Bronchial epithelial cell (primary cell): ENCODE results near the gene MBD4. TPM values are rescaled to one million over a fixed set of nuclear protein-coding genes. Genes with fewer than 3 reads are reported as not detected.
A peak's percentile ranks its signal among the peaks of the same experiment; 100 is the strongest.
"Not testable (repeated sequence)": the region's sequence is repeated elsewhere in the genome, so short reads cannot be mapped to it uniquely, and the experiment has no call there.

Experiments
- DNase-seq: peaks from one replicate; pipeline ENCODE4 v3.0.0-alpha.2; 2010; ENCODE audit warnings: low read depth
- FAIRE-seq: peaks from 2 replicates; lab custom pipeline; 2011; peaks lifted over from hg19 to GRCh38; lab: Jason Lieb, UNC
- H3K27me3 ChIP-seq: 2 replicates; pipeline ENCODE4 v1.5.1; 2011; ENCODE audit warnings: low read length; ENCODE audit not compliant: control insufficient read depth, insufficient read depth
- H3K36me3 ChIP-seq: 2 replicates; pipeline ENCODE4 v1.5.1; 2011; ENCODE audit warnings: low read length; ENCODE audit not compliant: control insufficient read depth, insufficient read depth
- H3K4me3 ChIP-seq: 2 replicates; pipeline ENCODE4 v1.5.1; 2011; ENCODE audit warnings: mild to moderate bottlenecking, low read depth, low read length, control low read depth
- total RNA-seq: library from RNA; depleted of rRNA; stranded (reverse); fragments of >200 nt; gene quantifications from 2 replicates; pipeline ENCODE4 v1.2.1, GENCODE V29; 2014
- TF ChIP-seq, protein P1 (sequence below): IDR thresholded peaks from 2 replicates; pipeline ENCODE4 v1.5.1; 2011; ENCODE audit warnings: mild to moderate bottlenecking, moderate library complexity, low read length, control low read depth, inconsistent platforms; ENCODE audit not compliant: insufficient read depth, severe bottlenecking

Gene MBD4
- total RNA-seq, result 11.3 and 24.5 TPM in 2 replicates

DNA sequence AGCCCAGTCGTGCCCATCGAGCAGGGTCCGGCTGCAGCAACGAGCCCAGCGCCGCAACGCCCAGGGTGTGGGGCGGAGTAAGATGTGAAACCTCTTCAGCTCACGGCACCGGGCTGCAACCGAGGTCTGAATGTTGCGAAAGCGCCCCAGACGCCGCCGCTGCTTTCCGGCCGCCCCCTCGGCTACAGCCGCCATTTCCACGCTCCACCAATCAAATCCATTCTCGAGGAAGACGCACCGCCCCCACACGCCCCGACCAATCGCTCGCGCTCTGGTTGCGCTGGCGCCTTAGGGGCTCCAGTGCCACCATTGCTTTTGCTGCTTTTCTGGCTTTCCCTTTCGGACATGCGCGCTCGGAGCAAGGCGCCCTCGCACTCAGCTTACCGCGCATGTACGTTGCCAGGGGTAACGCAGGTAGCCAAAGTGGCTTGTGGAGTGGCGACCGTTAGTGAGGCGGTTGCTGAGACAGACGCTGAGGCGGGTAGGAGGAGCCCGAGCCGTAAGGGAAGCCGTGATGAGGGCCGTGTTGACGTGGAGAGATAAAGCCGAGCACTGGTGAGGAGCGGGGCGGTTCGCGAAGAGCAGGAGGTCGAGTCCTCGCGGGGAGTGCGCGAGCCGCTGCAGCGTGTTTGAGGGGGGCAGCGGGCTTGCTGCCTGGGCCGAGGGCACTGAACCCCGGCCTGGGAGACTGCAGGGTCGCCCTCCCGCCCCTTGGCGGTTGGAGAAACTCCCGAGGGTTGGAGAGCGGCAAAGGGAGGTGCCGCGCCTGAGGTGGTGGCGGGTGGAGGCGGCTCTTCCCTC lies at the start of gene MBD4, which contains the start of gene IFT122:
MBD4 (minus strand) TSS at position 132 of the 801 bp plus-strand sequence; CDS start at position 17, 115 bp downstream.
IFT122 (plus strand) TSS at position 408 of the 801 bp plus-strand sequence; CDS start at position 515, 107 bp downstream.
- FAIRE-seq, result peak; percentile 86

DNA sequence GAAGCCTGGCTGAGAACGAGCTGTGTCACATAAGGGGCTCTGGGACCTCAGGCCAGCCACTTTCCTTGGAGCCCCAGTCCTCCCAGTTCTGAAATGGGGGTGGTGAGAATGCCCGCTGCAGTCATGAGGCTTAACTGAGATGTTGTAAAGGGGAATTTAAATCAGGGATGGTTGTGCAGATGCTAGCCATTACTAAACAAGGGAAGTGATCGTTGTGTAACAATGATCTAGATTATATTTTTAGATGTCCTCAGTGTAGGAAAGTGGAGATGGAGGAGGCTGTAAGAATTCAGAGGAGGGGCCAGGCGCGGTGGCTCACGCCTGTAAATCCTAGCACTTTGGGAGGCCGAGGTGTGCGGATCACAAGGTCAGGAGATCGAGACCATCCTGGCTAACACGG lies 49.5 kb upstream of the MBD4 start:
- DNase-seq, H3K36me3 ChIP-seq, FAIRE-seq, H3K27me3 ChIP-seq, H3K4me3 ChIP-seq: not testable (repeated sequence)

More for the DNA sequence above, at the start of gene MBD4, which contains the start of gene IFT122:
- TF ChIP-seq, protein P1, sequence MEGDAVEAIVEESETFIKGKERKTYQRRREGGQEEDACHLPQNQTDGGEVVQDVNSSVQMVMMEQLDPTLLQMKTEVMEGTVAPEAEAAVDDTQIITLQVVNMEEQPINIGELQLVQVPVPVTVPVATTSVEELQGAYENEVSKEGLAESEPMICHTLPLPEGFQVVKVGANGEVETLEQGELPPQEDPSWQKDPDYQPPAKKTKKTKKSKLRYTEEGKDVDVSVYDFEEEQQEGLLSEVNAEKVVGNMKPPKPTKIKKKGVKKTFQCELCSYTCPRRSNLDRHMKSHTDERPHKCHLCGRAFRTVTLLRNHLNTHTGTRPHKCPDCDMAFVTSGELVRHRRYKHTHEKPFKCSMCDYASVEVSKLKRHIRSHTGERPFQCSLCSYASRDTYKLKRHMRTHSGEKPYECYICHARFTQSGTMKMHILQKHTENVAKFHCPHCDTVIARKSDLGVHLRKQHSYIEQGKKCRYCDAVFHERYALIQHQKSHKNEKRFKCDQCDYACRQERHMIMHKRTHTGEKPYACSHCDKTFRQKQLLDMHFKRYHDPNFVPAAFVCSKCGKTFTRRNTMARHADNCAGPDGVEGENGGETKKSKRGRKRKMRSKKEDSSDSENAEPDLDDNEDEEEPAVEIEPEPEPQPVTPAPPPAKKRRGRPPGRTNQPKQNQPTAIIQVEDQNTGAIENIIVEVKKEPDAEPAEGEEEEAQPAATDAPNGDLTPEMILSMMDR, result no peak
- Histone ChIP-seq H3K36me3 (peaks cover 2% of the 10 kb centered on the region), H3K4me3 (peak within 1 kb of the TSS; percentile 97), H3K27me3 (no peaks in the 10 kb centered on the region)
- DNase-seq, result peak; percentile 99

DNA sequence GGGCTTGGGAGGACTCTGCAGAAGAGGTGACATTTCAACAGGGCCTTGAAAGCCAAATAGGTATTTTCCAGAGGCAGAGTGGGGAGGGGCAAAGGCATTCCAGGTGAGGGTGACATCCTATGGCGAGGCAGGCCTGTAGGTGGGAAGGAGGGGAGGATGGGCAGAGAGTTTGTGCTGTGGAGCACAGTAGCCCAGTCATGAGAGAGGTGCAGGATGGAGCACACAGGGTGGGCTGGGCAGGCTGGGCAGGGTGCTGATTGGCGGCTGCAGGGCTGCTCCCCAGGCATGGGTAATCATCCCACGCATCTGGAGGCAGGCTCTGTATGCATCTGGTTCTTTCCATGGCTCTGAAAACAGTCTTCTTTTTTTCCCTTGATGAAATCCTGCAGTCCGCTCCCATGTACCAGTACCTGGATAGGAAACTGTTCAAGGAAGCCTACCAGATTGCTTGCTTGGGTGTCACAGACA lies 48.2 kb upstream of the MBD4 start:
- not testable (repeated sequence) for H3K27me3 ChIP-seq, DNase-seq, H3K4me3 ChIP-seq, FAIRE-seq, H3K36me3 ChIP-seq

DNA sequence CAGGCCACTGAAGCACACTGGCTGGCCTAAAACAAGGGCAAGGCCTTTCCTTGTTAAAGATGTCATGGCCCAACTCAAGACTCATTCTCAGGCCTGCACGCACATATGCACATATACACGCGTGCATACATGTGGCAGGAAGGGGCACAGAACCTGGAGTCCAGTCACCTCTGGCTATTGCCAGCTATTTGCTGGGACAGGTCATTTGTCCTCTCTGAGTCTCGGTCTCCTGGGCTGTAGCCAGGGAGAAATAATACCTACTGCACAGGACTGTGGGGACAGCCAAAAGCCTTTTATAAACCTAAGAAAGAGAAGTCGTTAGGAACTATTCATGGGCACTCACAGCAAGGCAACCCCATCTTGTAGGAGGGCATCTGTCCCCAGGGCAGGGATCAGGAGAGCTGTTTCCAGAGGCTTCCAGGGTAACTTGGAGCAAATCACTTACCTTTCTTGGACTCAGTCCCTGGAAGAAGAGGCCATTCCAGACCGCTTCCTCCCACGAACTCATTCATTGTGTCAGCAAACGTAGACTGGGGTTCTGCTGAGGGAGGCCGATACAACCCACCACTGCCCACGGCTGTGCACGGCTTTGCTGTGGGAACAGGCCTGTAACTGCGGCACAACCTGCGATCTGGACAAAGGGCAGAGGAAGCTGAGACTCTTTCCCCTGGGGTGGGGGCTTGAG lies 47.6 kb upstream of the MBD4 start:
- FAIRE-seq, result no peak
- no peak overlapping the region for H3K4me3 ChIP-seq
- DNase-seq, result no peak
- no peaks in the 10 kb centered on the region for H3K27me3 ChIP-seq
- TF ChIP-seq, protein P1, result no peak
- no peaks in the 10 kb centered on the region for H3K36me3 ChIP-seq

DNA sequence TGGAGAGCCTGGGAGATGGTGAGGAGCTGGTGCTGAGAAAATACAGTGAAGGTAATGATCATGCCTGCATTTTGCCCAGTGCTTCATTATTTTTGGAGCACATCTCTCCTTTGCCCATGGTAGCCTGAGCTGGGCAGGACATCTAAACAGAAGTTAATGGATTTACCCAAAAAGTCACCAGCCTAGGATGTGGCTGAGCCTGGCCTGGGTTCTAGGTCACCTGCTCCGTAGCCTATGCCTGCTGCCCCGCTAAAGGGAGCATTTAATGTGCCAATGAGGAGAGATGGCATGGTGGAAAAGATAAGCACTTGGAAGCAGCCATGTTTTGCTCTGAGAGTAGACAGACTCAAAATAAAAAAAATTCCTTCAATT lies 46.9 kb upstream of the MBD4 start:
- TF ChIP-seq, protein P1, result no peak
- no peak for FAIRE-seq
- no peak overlapping the region for H3K4me3 ChIP-seq

DNA sequence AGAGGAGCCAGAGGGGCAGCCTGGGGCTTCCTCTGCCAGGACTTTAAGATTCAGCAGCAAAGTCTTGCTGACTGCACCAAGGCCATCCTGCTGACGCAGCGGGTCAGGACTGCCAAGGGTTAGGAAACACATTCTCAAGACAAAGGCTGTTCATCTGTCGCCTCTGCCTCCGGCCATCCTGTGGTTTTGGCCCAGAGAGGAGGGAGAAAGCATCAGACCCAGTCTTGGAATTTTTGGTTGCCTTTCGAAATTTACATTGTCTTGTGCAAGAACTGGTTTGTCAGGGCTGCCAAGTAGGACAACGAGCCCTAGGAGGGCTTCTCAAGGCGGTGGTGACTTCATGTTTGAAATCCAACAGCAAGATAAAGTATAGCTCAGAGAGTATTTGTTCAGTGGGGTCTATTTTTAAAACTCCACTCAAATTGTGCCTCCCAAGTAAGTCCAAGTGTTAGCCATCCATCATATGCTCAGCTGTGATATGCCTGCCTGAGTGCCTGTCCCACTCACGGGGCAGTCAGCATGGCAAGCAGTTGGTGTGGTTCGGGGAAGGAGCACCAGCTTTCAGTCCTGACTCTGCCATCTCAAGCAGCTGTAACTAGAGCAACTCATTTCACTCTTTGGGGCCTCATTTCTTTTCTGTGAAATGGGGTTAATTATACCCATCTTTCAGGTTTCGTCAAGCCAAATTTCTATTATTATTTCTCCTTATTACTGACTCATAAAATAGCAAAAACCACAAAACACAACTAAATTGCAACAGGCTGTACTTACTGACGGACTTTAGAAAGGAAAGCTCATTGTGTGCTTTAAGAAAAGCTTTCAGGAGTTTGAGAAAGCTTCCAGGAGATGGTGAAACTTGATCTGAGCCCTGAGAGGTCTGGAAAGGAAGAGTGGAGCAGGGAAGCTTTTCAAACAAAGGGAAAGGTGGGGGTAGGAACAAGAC lies 46.2 kb upstream of the MBD4 start:
- TF ChIP-seq, protein P1, result no peak
- Histone ChIP-seq H3K27me3 (no peaks in the 10 kb centered on the region), H3K36me3 (no peaks in the 10 kb centered on the region), H3K4me3 (no peak overlapping the region)
- DNase-seq (peak; percentile 92), FAIRE-seq (peak; percentile 82)

More for the DNA sequence above, 46.9 kb upstream of the MBD4 start:
- DNase-seq, result no peak
- Histone ChIP-seq H3K36me3 (no peaks in the 10 kb centered on the region), H3K27me3 (no peaks in the 10 kb centered on the region)

DNA sequence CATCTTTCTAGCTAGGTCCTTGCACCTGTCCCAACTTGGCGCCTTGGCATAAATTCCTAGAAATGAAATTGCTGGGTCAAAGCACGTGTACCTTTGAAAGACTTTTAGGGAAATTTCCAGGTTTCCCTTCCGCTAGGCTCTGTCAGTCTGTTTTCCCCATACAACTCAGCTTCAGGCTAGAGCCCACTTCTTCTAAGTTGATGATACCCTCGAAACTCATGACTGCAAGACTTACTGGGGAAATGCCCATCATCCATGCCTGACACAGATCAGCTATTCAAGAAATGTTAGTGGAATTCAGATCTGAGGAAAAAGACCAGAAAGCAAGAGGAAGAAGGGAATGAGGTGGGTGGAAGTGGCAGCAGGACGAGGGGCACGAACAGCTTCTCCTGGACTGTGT lies 45.4 kb upstream of the MBD4 start:
- H3K27me3 ChIP-seq, FAIRE-seq, H3K4me3 ChIP-seq, DNase-seq, H3K36me3 ChIP-seq: not testable (repeated sequence)
